ENCODE results near the gene CCDC80. TPM values are rescaled to one million over a fixed set of nuclear protein-coding genes. Genes with fewer than 3 reads are reported as not detected.

The CCDC80 gene
- total RNA-seq: 10.4 TPM

DNA sequence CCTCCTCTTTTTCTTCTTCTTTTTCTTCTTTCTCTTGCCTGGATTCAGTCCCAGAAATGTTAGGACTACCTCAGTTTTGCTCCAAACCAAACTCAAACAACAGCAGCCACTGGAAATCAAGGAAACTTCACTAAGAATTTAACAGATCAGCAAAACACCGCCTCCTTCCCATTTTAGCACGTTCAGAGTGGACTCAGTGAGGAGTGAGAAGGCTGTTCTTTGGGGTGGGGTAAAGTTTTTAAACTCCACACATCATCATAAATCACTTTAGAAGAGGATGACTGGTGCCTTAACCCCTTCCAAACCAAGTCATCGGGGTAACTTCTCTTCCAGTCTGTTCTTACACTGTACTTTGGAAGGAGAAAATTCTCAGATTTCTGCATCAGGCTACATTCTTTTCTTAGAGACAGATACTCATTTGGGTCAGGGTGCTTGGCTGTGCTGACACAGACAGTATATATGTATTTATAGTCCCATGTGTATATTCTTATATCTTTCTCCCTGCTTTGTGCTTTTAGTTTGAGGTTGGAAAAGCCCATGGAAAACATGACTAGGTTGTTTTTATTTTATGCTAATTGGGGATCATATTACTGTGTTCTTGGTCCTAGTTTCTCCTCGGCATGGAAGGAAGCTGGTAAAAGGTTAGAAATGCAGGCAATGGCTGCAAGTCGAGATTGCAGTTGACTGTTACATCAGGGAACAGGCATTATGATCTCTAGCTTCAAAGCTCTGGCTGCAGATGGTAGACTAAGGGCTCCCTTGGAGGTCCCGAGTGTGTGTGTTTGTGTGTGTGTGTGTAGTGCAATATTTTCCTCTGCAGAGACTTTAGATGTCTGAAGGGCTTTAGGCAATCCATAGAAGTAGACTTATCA lies at the start of gene CCDC80:
TSS of gene CCDC80 (minus strand) at position 214 of the 872 bp plus-strand sequence. CDS start 1,238 bp downstream, outside the sequence.

DNA sequence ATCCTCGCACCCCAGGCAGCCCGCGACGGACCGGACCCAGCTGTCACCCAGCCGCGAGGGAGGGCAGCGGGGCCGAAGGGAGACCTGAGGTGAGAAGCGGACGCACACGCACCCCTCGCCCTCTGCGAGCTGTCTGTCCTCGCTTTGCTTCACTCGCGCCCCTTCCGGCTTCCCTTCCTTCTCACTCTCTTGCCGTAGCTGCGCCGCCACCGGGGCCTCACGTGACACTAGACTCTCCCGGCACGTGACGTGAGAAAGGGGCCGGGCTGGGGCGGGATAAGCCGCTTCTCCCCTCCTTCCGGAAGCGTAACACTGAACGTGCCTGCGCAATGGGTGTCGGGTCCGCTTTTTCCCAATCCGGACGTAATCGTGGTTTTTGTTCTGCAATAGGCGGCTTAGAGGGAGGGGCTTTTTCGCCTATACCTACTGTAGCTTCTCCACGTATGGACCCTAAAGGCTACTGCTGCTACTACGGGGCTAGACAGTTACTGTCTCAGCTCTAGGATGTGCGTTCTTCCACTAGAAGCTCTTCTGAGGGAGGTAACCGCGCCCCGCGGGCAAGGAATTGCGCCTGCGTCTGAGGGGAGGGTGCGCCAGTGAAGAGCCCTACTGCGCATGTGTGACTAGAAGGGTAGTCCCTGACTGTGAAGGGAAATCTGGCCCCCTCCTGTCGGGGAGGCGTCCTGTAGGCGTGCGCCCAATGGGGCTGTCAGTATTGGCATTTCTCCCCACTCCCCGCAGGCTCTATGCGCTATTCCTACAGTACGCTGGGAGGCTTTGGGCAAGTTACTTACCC lies 79.0 kb downstream of the CCDC80 start, which contains the start of the genes ATG3 and SLC35A5:
TSS of gene ATG3 (minus strand) at position 229 of the 796 bp plus-strand sequence. CDS start 434 bp downstream, outside the sequence.
TSS of gene SLC35A5 (plus strand) at position 312 of the 796 bp plus-strand sequence. CDS start 1,359 bp downstream, outside the sequence.

Other genes starting within 250 kb of the CCDC80 start
- 0.23 TPM for gene BTLA, start 141.7 kb downstream of the CCDC80 start, total RNA-seq
- gene ATG3, start 79.2 kb downstream of the CCDC80 start, total RNA-seq: 46.1 TPM
- gene SLC35A5, start 79.1 kb downstream of the CCDC80 start, total RNA-seq: 63.7 TPM
- not detected for gene CD200R1L, start 205.7 kb upstream of the CCDC80 start, total RNA-seq

Data from diencephalon (tissue), 1 donor.